ENCODE results near the gene ZFX.

DNA sequence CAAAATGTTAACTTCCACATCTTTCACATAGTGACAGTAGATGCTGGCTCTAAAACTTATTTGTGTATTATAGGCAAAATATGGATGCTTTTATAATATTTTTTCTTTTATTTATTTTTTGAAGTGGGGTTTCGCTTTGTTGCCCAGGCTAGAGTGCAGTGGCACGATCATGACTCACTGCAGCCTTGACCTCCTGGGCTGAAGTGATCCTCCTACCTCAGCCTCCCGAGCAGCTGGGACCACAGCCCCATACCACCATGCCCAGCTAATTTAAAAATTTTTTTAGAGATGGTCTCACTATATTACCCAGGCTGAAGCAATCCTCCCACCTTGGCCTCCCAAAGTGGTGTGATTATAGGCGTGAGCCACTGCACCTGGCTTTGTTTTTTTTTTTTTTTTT is 48.6 kb downstream of the ZFX start:
- TF ChIP-seq, protein P1, sequence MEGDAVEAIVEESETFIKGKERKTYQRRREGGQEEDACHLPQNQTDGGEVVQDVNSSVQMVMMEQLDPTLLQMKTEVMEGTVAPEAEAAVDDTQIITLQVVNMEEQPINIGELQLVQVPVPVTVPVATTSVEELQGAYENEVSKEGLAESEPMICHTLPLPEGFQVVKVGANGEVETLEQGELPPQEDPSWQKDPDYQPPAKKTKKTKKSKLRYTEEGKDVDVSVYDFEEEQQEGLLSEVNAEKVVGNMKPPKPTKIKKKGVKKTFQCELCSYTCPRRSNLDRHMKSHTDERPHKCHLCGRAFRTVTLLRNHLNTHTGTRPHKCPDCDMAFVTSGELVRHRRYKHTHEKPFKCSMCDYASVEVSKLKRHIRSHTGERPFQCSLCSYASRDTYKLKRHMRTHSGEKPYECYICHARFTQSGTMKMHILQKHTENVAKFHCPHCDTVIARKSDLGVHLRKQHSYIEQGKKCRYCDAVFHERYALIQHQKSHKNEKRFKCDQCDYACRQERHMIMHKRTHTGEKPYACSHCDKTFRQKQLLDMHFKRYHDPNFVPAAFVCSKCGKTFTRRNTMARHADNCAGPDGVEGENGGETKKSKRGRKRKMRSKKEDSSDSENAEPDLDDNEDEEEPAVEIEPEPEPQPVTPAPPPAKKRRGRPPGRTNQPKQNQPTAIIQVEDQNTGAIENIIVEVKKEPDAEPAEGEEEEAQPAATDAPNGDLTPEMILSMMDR (IDR thresholded peaks at IDR 0.05): no peak
- no peak for TF ChIP-seq POLR2AphosphoS5 (IDR thresholded peaks at IDR 0.05)
- TF ChIP-seq POLR2A (IDR thresholded peaks at IDR 0.05): no peak

Data from suprapubic skin (tissue), 4 donors.